GM23338 (cell line): ENCODE measurements around the gene GABRB3. TPM values are rescaled to one million over a fixed set of nuclear protein-coding genes. Genes with fewer than 3 reads are reported as not detected.
A peak's percentile ranks its signal among the peaks of the same experiment; 100 is the strongest.

Source experiments
- ATAC-seq: fragments of 200-7000 bp; cut with Tn5 transposase; 3 replicates; pipeline ENCODE4 v1.9.1; 2020
- DNase-seq: peaks from one replicate; pipeline ENCODE4 v3.0.0-alpha.2; 2015; ENCODE audit warnings: low spot score
- H2AFZ ChIP-seq: fragments of 200-600 bp; sonication (generic); 2 replicates; pipeline ENCODE4 v1.8.0; 2016; ENCODE audit warnings: antibody characterized with exemption, mild to moderate bottlenecking, moderate library complexity
- H3F3A ChIP-seq: fragments of 200-600 bp; sonication (generic); replicated peaks from 2 replicates; pipeline ENCODE4 v1.8.0; 2017; ENCODE audit warnings: antibody characterized with exemption, mixed run types, low read depth
- H3K27ac ChIP-seq: fragments of 200-600 bp; sonication (generic); 2 replicates; pipeline ENCODE4 v1.6.1; 2016; ENCODE audit warnings: low read depth
- H3K27me3 ChIP-seq: fragments of 200-600 bp; sonication (generic); 2 replicates; pipeline ENCODE4 v1.8.0; 2016; ENCODE audit warnings: mild to moderate bottlenecking, mixed run types, moderate library complexity; ENCODE audit not compliant: insufficient read depth
- H3K36me3 ChIP-seq: fragments of 200-600 bp; sonication (generic); 2 replicates; pipeline ENCODE4 v1.8.0; 2016; ENCODE audit warnings: mild to moderate bottlenecking; ENCODE audit not compliant: insufficient read depth
- H3K4me1 ChIP-seq: fragments of 200-600 bp; sonication (generic); 2 replicates; pipeline ENCODE4 v1.8.0; 2016; ENCODE audit warnings: mild to moderate bottlenecking, moderate library complexity; ENCODE audit not compliant: insufficient read depth
- H3K4me2 ChIP-seq: fragments of 200-600 bp; sonication (generic); 2 replicates; pipeline ENCODE4 v1.7.1; 2017; ENCODE audit warnings: mixed run types
- H3K4me3 ChIP-seq: fragments of 200-600 bp; sonication (generic); 2 replicates; pipeline ENCODE4 v1.6.1; 2016; ENCODE audit warnings: mixed run types
- H3K79me2 ChIP-seq: fragments of 200-600 bp; sonication (generic); replicated peaks from 2 replicates; pipeline ENCODE4 v1.8.0; 2017; ENCODE audit warnings: mild to moderate bottlenecking; ENCODE audit not compliant: insufficient read depth
- H3K9me2 ChIP-seq: fragments of 200-600 bp; sonication (generic); 2 replicates; pipeline ENCODE4 v1.8.0; 2017; ENCODE audit not compliant: insufficient read depth
- H4K20me1 ChIP-seq: fragments of 200-600 bp; sonication (generic); replicated peaks from 2 replicates; pipeline ENCODE4 v1.8.0; 2017; ENCODE audit warnings: mild to moderate bottlenecking; ENCODE audit not compliant: insufficient read depth
- H3K27ac Mint-ChIP-seq: 2 replicates; pipeline ENCODE4 v1.8.0; 2020; ENCODE audit warnings: inconsistent platforms, mild to moderate bottlenecking, moderate library complexity, mixed read lengths
- H3K27me3 Mint-ChIP-seq: 3 replicates; pipeline ENCODE4 v1.8.0; 2022; ENCODE audit warnings: low read depth, mild to moderate bottlenecking, moderate library complexity, mixed read lengths, inconsistent platforms; ENCODE audit not compliant: insufficient read depth, poor library complexity
- H3K36me3 Mint-ChIP-seq: 3 replicates; pipeline ENCODE4 v1.8.0; 2021; ENCODE audit warnings: low read depth, mild to moderate bottlenecking, inconsistent platforms, moderate library complexity, mixed read lengths
- H3K4me1 Mint-ChIP-seq: 3 replicates; pipeline ENCODE4 v1.8.0; 2020; ENCODE audit warnings: mild to moderate bottlenecking, inconsistent platforms, mixed read lengths
- H3K4me3 Mint-ChIP-seq: 3 replicates; pipeline ENCODE4 v1.8.0; 2021; ENCODE audit warnings: moderate library complexity, mild to moderate bottlenecking, inconsistent platforms, mixed read lengths
- H3K9me3 Mint-ChIP-seq: 3 replicates; pipeline ENCODE4 v1.8.0; 2020; ENCODE audit warnings: moderate library complexity, mild to moderate bottlenecking, inconsistent platforms, mixed read lengths
- CREB1 ChIP-seq: fragments of 250-450 bp; sonication (Bioruptor Pico); IDR thresholded peaks from 2 replicates; pipeline ENCODE4 v1.5.0; 2020; ENCODE audit warnings: low read depth, mild to moderate bottlenecking, moderate library complexity
- EZH2phosphoT487 ChIP-seq: fragments of 200-600 bp; sonication (generic); IDR thresholded peaks from one replicate; pipeline ENCODE4 v1.8.1; 2018; ENCODE audit warnings: antibody characterized with exemption; ENCODE audit not compliant: unreplicated experiment
- NANOG ChIP-seq: IDR thresholded peaks from 2 replicates; pipeline ENCODE4 v1.6.1; 2016; ENCODE audit warnings: antibody characterized with exemption, borderline replicate concordance
- POLR2AphosphoS5 ChIP-seq: IDR thresholded peaks from 2 replicates; pipeline ENCODE4 v1.6.1; 2016; ENCODE audit warnings: antibody characterized with exemption, low read depth
- polyA plus RNA-seq: library from polyadenylated mRNA; unstranded; fragments of >200 nt; fragmentation: Nextera tagmentation; extraction: Ambion mirVana; gene quantifications from 2 replicates; pipeline ENCODE4 v1.2.1, GENCODE V29; 2016
- total RNA-seq: library from RNA; depleted of rRNA; stranded (reverse); fragments of >200 nt; shearing (Covaris generic); gene quantifications from 2 replicates; pipeline ENCODE4 v1.2.3, GENCODE V29; 2014
- TF ChIP-seq, protein P1 (sequence below), 2 experiments: fragments of 200-600 bp in 1 of 2; sonication (generic) in 1 of 2; conservative IDR thresholded peaks; 2 replicates each; pipeline versions ENCODE4 v1.5.1 to v1.6.1; 2016 to 2017; ENCODE audit warnings: antibody characterized with exemption in 2 of 2, low read depth in 2 of 2, mild to moderate bottlenecking in 2 of 2, moderate library complexity in 1 of 2
- TF ChIP-seq, protein P2 (sequence below): IDR thresholded peaks from 2 replicates; pipeline ENCODE4 v1.6.1; 2016; ENCODE audit warnings: antibody characterized with exemption

GABRB3 gene
- total and polyA plus RNA-seq, 2 experiments from 2014 or later, result 56.5 to 131 TPM

DNA sequence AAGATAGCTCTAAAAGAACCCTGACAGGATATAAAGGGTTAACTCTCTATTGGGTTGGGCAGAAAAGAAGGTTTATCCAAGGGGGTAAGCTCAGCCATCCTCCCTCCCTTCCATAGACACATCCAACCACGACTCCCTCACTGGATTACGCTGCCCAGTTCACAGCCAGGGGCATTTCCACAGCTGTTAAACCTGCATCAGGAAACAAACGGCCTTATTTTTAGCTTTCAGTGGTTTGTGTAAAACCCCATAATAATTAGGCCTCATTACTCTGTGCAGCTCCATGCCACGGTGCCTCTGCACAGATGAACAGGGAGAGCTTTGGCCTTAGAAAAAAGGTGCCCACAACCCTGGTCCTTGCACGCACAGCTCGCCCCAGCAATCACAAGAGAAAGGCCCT is 110.6 kb downstream of the GABRB3 start:
- Histone ChIP-seq H3K4me1 (peaks cover 51% of the 10 kb centered on the region), H3K27ac (0 out of 2 replicates have a peak overlapping the region, but pooled peaks have one; percentile 34), H3K9me2 (no peaks in the 10 kb centered on the region), H3F3A (0 out of 2 replicates have a peak, but pooled peaks cover 4% of the 10 kb centered on the region), H3K27me3 (no peaks in the 10 kb centered on the region), H3K36me3 (no peaks in the 10 kb centered on the region), H3K4me3 (no peak overlapping the region), H3K79me2 (peaks cover 99% of the 10 kb centered on the region), H2AFZ (no peak overlapping the region), H4K20me1 (peaks cover 19% of the 10 kb centered on the region), H3K4me2 (no peak overlapping the region)
- H3K9me3 Mint-ChIP-seq, result no peaks in the 10 kb centered on the region
- H3K4me3 Mint-ChIP-seq, result no peak overlapping the region
- H3K4me1 Mint-ChIP-seq, result peaks cover 73% of the 10 kb centered on the region
- H3K36me3 Mint-ChIP-seq, result peaks cover 12% of the 10 kb centered on the region
- TF ChIP-seq EZH2phosphoT487 (no peak), POLR2AphosphoS5 (no peak), NANOG (no peak), CREB1 (CRISPR knock-in tag) (no peak)
- TF ChIP-seq, protein P1, sequence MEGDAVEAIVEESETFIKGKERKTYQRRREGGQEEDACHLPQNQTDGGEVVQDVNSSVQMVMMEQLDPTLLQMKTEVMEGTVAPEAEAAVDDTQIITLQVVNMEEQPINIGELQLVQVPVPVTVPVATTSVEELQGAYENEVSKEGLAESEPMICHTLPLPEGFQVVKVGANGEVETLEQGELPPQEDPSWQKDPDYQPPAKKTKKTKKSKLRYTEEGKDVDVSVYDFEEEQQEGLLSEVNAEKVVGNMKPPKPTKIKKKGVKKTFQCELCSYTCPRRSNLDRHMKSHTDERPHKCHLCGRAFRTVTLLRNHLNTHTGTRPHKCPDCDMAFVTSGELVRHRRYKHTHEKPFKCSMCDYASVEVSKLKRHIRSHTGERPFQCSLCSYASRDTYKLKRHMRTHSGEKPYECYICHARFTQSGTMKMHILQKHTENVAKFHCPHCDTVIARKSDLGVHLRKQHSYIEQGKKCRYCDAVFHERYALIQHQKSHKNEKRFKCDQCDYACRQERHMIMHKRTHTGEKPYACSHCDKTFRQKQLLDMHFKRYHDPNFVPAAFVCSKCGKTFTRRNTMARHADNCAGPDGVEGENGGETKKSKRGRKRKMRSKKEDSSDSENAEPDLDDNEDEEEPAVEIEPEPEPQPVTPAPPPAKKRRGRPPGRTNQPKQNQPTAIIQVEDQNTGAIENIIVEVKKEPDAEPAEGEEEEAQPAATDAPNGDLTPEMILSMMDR (conservative IDR thresholded peaks at IDR 0.05; ENCODE audit: low read depth in 2 of 2), result no peak
- H3K27me3 Mint-ChIP-seq, result peaks cover 8% of the 10 kb centered on the region
- ATAC-seq (peak; percentile 29), DNase-seq (no peak)
- 0 out of 2 replicates have a peak overlapping the region, but pooled peaks have one; percentile 61 for H3K27ac Mint-ChIP-seq

DNA sequence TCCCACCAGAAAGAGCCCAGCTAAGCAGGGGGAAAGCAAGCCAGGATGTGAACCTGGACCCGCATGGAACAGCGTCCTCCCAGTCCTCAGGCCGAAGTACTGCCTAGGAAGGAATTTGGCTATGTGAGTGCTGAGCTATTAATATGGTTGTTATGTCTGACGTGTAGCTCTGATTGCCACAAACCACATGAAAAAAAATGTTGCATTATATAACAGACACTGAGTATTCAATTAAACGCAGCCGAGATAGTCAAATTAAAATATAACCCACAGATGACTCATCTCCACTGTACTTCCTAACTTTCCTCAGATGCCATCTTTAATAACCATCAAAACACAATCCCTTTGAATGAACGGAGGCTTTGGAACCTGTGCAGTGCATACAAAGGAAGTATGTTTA is 111.1 kb downstream of the GABRB3 start:
- Mint-ChIP-seq H3K9me3 (no peaks in the 10 kb centered on the region), H3K27me3 (peaks cover 7% of the 10 kb centered on the region), H3K4me3 (no peak overlapping the region), H3K4me1 (peaks cover 73% of the 10 kb centered on the region), H3K36me3 (peaks cover 12% of the 10 kb centered on the region), H3K27ac (peak overlapping the region; percentile 21; the same call in 1 of the 2 replicates)
- no peak overlapping the region for H2AFZ ChIP-seq
- H3K9me2 ChIP-seq, result no peaks in the 10 kb centered on the region
- H3K36me3 ChIP-seq, result no peaks in the 10 kb centered on the region
- DNase-seq, result no peak
- H3K27me3 ChIP-seq, result no peaks in the 10 kb centered on the region
- no peak overlapping the region for H3K4me2 ChIP-seq
- peaks cover 19% of the 10 kb centered on the region for H4K20me1 ChIP-seq
- no peak overlapping the region for H3K4me3 ChIP-seq
- H3K27ac ChIP-seq, result no peak overlapping the region
- H3K79me2 ChIP-seq, result peaks cover 99% of the 10 kb centered on the region
- H3F3A ChIP-seq, result 0 out of 2 replicates have a peak, but pooled peaks cover 4% of the 10 kb centered on the region
- TF ChIP-seq, protein P2, sequence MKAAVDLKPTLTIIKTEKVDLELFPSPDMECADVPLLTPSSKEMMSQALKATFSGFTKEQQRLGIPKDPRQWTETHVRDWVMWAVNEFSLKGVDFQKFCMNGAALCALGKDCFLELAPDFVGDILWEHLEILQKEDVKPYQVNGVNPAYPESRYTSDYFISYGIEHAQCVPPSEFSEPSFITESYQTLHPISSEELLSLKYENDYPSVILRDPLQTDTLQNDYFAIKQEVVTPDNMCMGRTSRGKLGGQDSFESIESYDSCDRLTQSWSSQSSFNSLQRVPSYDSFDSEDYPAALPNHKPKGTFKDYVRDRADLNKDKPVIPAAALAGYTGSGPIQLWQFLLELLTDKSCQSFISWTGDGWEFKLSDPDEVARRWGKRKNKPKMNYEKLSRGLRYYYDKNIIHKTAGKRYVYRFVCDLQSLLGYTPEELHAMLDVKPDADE, result no peak
- TF ChIP-seq, protein P1 (conservative IDR thresholded peaks at IDR 0.05; ENCODE audit: low read depth in 2 of 2), result no peak
- TF ChIP-seq POLR2AphosphoS5, result no peak
- no peak for TF ChIP-seq NANOG
- peaks cover 45% of the 10 kb centered on the region for H3K4me1 ChIP-seq
- ATAC-seq, result no peak
